GM12878 (cell line): Measurements from ENCODE around the gene PAX4. TPM values are rescaled to one million over a fixed set of nuclear protein-coding genes. Genes with fewer than 3 reads are reported as not detected.

Experiments used
- ATAC-seq: fragments of 200-7000 bp; cut with Tn5 transposase; 3 replicates; pipeline ENCODE4 v1.9.1; 2020; ENCODE audit warnings: mild to moderate bottlenecking, moderate library complexity
- BruUV-seq: library from RNA; stranded (reverse); fragments of 400-500 nt; replicated peaks from 2 replicates; lab custom pipeline; 2021; lab: Mats Ljungman, UMichigan
- CTCF ChIA-PET: fragments of 300-600 bp; sonication (Branson Sonifier 250); formaldehyde crosslinking; extraction: SDS; loops from one replicate; lab custom pipeline; 2021; ENCODE audit warnings: inconsistent platforms; lab: Yijun Ruan, JAX
- POLR2A ChIA-PET: fragments of 350-600 bp; formaldehyde crosslinking; extraction: SDS; loops from one replicate; lab custom pipeline; 2021; ENCODE audit warnings: inconsistent platforms; lab: Charles Lee
- RAD21 ChIA-PET: fragments of 300-600 bp; sonication (Branson Sonifier 250); formaldehyde crosslinking; loops from one replicate; lab custom pipeline; 2023; ENCODE audit warnings: antibody characterized with exemption; ENCODE audit not compliant: unreplicated experiment; lab: Charles Lee
- SMC1A ChIA-PET: fragments of 300-600 bp; sonication (Branson Sonifier 250); formaldehyde crosslinking; loops from one replicate; lab custom pipeline; 2023; ENCODE audit not compliant: unreplicated experiment, uncharacterized antibody; lab: Charles Lee
- DNase-seq: peaks from one replicate; pipeline ENCODE4 v3.0.0-alpha.2; 2011; ENCODE audit warnings: low read depth, low spot score
- FAIRE-seq: peaks from 3 replicates; lab custom pipeline; 2011; peaks lifted over from hg19 to GRCh38; lab: Jason Lieb, UNC
- H2AFZ ChIP-seq: 2 replicates; pipeline ENCODE4 v1.6.0; 2011; ENCODE audit warnings: low read depth, low read length, control low read depth; ENCODE audit not compliant: control insufficient read depth
- H3K27ac ChIP-seq: 2 replicates; pipeline ENCODE4 v1.5.1; 2011; ENCODE audit warnings: control low read depth; ENCODE audit not compliant: control insufficient read depth, insufficient read depth
- H3K27me3 ChIP-seq, 2 experiments: replicated peaks in 1 of 2; 2 replicates each; pipeline versions ENCODE4 v1.6.0 to v1.6.1; 2011; ENCODE audit warnings: low read length in 1 of 2; ENCODE audit not compliant: control insufficient read depth in 2 of 2, insufficient read depth in 2 of 2
- H3K36me3 ChIP-seq, 2 experiments: 2 replicates each; pipeline ENCODE4 v1.5.1; 2011; ENCODE audit warnings: low read length in 1 of 2; ENCODE audit not compliant: control insufficient read depth in 2 of 2, insufficient read depth in 2 of 2
- H3K4me1 ChIP-seq: 2 replicates; pipeline ENCODE4 v1.6.1; 2011; ENCODE audit warnings: mild to moderate bottlenecking, low read length, moderate library complexity, mixed read lengths; ENCODE audit not compliant: control insufficient read depth, insufficient read depth
- H3K4me2 ChIP-seq: 2 replicates; pipeline ENCODE4 v1.6.0; 2011; ENCODE audit warnings: control low read depth; ENCODE audit not compliant: control insufficient read depth, insufficient read depth
- H3K4me3 ChIP-seq: fragments of 200-600 bp; sonication (generic); 2 replicates; pipeline ENCODE4 v1.5.1; 2016
- H3K79me2 ChIP-seq: 2 replicates; pipeline ENCODE4 v1.6.0; 2011; ENCODE audit warnings: low read length; ENCODE audit not compliant: control insufficient read depth, insufficient read depth
- H3K9ac ChIP-seq: 2 replicates; pipeline ENCODE4 v1.8.0; 2011; ENCODE audit warnings: low read length, control low read depth, mixed read lengths; ENCODE audit not compliant: control insufficient read depth, insufficient read depth
- H3K9me3 ChIP-seq: replicated peaks from 3 replicates; pipeline ENCODE4 v1.5.1; 2011; ENCODE audit warnings: mild to moderate bottlenecking, low read length; ENCODE audit not compliant: control insufficient read depth, insufficient read depth
- H4K20me1 ChIP-seq: 2 replicates; pipeline ENCODE4 v1.6.0; 2011; ENCODE audit not compliant: control insufficient read depth, insufficient read depth
- ETV6 ChIP-seq, 2 experiments: fragments of 450-650 bp in 1 of 2; IDR thresholded peaks in 1 of 2; conservative IDR thresholded peaks in 1 of 2; 2 replicates each; pipeline ENCODE4 v1.6.1; 2014; ENCODE audit warnings: antibody characterized with exemption in 1 of 2, borderline replicate concordance in 1 of 2, low read depth in 1 of 2, mild to moderate bottlenecking in 1 of 2, moderate library complexity in 1 of 2
- NBN ChIP-seq: fragments of 450-650 bp; IDR thresholded peaks from 2 replicates; pipeline ENCODE4 v1.6.1; 2016
- RBBP5 ChIP-seq: fragments of 200-600 bp; sonication (generic); conservative IDR thresholded peaks from 2 replicates; pipeline ENCODE4 v1.6.1; 2016
- WGBS: methylation state at CpG from one replicate; pipeline ENCODE4 v1.1.6; 2016; ENCODE audit warnings: low lambda C conversion rate; ENCODE audit not compliant: insufficient replicate concordance, insufficient coverage; ENCODE audit errors: missing lambda C conversion rate; 5-methylcytosine and 5-hydroxymethylcytosine counted together
- in situ Hi-C: fragments of 300-500 bp; cut with MboI; formaldehyde crosslinking; loops from 9 replicates; pipeline ENCODE4 v1.14.3; 2018; ENCODE audit warnings: mixed read lengths
- intact Hi-C: fragments of 100-400 bp; cut with micrococcal nuclease; formaldehyde crosslinking; loops from one replicate; pipeline ENCODE4 v1.14.2; 2022; ENCODE audit not compliant: unreplicated experiment
- polyA plus RNA-seq, 11 experiments: library from polyadenylated mRNA; depleted of rRNA in 4 of 11; unstranded in 6 of 11; stranded (reverse) in 5 of 11; fragments of >200 nt; fragmentation: Nextera tagmentation in 4 of 11; fragmentation: Illumina TruSeq in 1 of 11; extraction: Ambion mirVana in 4 of 11; extraction: Trizol in 1 of 11; gene quantifications; 1 replicate in 1 of 11; 2 replicates in 10 of 11; pipeline versions ENCODE4 v1.2.1 to v1.2.3, GENCODE V29; 2011 to 2016; ENCODE audit warnings: inconsistent platforms in 2 of 11, missing spikeins in 2 of 11, low read depth in 1 of 11
- total RNA-seq, 4 experiments: library from RNA; depleted of rRNA in 3 of 4; stranded (reverse); fragments of >200 nt in 3 of 4; fragmentation: Illumina TruSeq in 1 of 4; extraction: Trizol in 1 of 4; gene quantifications; 2 replicates each; pipeline versions ENCODE4 v1.2.1 to v1.2.3, GENCODE V29; 2013 to 2021
- TF ChIP-seq, protein P1 (sequence below), 3 experiments: IDR thresholded peaks in 2 of 3; conservative IDR thresholded peaks in 1 of 3; 2 replicates each; pipeline ENCODE4 v1.5.1; 2011; ENCODE audit warnings: low read depth in 3 of 3, low read length in 3 of 3, mild to moderate bottlenecking in 3 of 3, control low read depth in 2 of 3, moderate library complexity in 2 of 3, inconsistent platforms in 1 of 3, mixed read lengths in 1 of 3; ENCODE audit not compliant: control insufficient read depth in 2 of 3, insufficient read depth in 1 of 3; ENCODE audit errors: extremely low read depth in 1 of 3
- TF ChIP-seq, protein P2 (sequence below): IDR thresholded peaks from 2 replicates; pipeline ENCODE4 v1.6.1; 2012; ENCODE audit warnings: low read length, inconsistent platforms
- TF ChIP-seq, protein P3 (sequence below): fragments of 150-350 bp; IDR thresholded peaks from 2 replicates; pipeline ENCODE4 v1.6.1; 2016; ENCODE audit warnings: low read depth, low read length
- TF ChIP-seq, protein P4 (sequence below): IDR thresholded peaks from 2 replicates; pipeline ENCODE4 v1.6.1; 2011; ENCODE audit warnings: low read depth, low read length, improper control_type of control experiment, borderline replicate concordance

The PAX4 gene
- total and polyA plus RNA-seq, 10 of the 15 experiments (the other 5 are each of a cell fraction or from before 2014, with no cell fraction given): 0.27 TPM; not detected in 9

DNA sequence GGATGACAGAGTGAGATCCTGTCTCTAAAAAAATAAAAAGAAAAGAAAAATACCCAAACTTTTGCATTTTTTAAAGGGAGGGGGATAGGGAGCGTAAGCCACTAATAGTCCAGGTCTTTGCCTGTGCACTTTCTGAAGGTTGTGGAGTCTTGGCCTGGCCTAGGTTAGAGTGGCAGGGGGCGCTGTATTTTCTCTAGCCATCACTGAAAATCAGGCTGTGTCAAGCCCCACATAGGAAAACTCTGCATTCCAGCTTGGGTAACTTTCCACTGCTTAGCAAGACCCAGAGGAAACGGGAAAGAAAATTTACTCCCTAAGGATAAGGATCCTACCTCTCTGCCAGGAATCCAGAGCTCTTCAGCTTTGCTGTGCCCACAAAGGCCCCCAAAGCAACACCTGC lies 10.5 kb upstream of the PAX4 start:
- in situ Hi-C loops: no loop called here
- H3K27ac ChIP-seq: no peak overlapping the region
- no peak overlapping the region for H3K4me2 ChIP-seq
- H3K79me2 ChIP-seq: no peaks in the 10 kb centered on the region
- ChIA-PET SMC1A (interaction anchor here (0.9 to 3.4 kb wide), 4 partner anchors 10 to 181 kb away, joined by 4 to 13 read pairs (median 6); partner anchors contain the start of genes ARF5 and PAX4), POLR2A (interaction anchor here (0.5 kb wide), 1 partner anchor 79 kb away, joined by 3 read pairs; no protein-coding TSS in a partner anchor), RAD21 (interaction anchor here (0.8 to 1.6 kb wide), 8 partner anchors 22 to 581 kb away, joined by 3 to 6 read pairs (median 3); no protein-coding TSS in a partner anchor), CTCF (interaction anchor here (0.6 to 2.4 kb wide), 18 partner anchors 8 to 581 kb away, joined by 3 to 17 read pairs (median 4); partner anchors contain the start of genes ARF5 and GCC1)
- no TSS peak for BruUV-seq
- H3K27me3 ChIP-seq: no peaks in the 10 kb centered on the region
- no peaks in the 10 kb centered on the region; the same call in 2 of the 3 replicates for H3K9me3 ChIP-seq
- no peak for FAIRE-seq
- ATAC-seq: peak; percentile 68
- H3K4me1 ChIP-seq: no peaks in the 10 kb centered on the region
- no peaks in the 10 kb centered on the region for H3K36me3 ChIP-seq
- H4K20me1 ChIP-seq: no peaks in the 10 kb centered on the region
- intact Hi-C loops: no loop called here
- TF ChIP-seq, protein P1, sequence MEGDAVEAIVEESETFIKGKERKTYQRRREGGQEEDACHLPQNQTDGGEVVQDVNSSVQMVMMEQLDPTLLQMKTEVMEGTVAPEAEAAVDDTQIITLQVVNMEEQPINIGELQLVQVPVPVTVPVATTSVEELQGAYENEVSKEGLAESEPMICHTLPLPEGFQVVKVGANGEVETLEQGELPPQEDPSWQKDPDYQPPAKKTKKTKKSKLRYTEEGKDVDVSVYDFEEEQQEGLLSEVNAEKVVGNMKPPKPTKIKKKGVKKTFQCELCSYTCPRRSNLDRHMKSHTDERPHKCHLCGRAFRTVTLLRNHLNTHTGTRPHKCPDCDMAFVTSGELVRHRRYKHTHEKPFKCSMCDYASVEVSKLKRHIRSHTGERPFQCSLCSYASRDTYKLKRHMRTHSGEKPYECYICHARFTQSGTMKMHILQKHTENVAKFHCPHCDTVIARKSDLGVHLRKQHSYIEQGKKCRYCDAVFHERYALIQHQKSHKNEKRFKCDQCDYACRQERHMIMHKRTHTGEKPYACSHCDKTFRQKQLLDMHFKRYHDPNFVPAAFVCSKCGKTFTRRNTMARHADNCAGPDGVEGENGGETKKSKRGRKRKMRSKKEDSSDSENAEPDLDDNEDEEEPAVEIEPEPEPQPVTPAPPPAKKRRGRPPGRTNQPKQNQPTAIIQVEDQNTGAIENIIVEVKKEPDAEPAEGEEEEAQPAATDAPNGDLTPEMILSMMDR (IDR thresholded peaks at IDR 0.05 in 2 of 3, conservative IDR thresholded peaks at IDR 0.05 in 1 of 3; ENCODE audit: control insufficient read depth in 2 of 3, extremely low read depth in 1 of 3, insufficient read depth in 1 of 3, low read depth in 3 of 3, low read length in 3 of 3): peak in 2 of 3 experiments; percentile 21 to 24; a peak in 2 of 6 replicates
- no peak for TF ChIP-seq ETV6 (conservative IDR thresholded peaks at IDR 0.05 in 1 of 2, IDR thresholded peaks at IDR 0.05 in 1 of 2; ENCODE audit: borderline replicate concordance in 1 of 2, low read depth in 1 of 2)
- WGBS: 33% methylated on average over 3 of the region's 3 CpGs
- no peak overlapping the region for H3K9ac ChIP-seq
- no peak overlapping the region for H3K4me3 ChIP-seq
- no peak overlapping the region for H2AFZ ChIP-seq
- DNase-seq: no peak

DNA sequence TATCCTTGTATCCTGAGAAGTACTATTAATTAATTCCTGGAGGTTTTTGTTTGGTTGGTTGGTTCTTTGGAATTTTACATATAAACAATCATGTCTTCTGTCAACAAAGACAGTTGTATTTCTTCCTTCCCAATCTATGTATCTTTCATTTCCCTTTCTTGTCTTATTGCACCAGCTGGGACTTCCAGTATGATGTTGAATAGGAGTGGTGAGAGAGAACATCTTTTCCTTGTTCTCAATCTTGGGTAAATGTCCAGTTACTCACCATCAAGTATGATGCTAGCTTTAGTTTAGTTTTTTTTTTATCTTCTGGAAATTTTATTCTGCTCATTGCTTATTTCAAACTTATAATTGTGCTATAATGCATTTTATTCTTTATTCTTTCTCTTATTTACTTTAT lies 7.4 kb upstream of the PAX4 start:
- CTCF ChIA-PET: interaction anchor here (1.2 to 1.3 kb wide), 2 partner anchors 90 to 121 kb away, joined by 5 read pairs; no protein-coding TSS in a partner anchor
- Histone ChIP-seq H3K9me3 (no peaks in the 10 kb centered on the region), H4K20me1 (no peaks in the 10 kb centered on the region), H3K4me1 (no peaks in the 10 kb centered on the region; the same call in 1 of the 2 replicates), H3K36me3 (no peaks in the 10 kb centered on the region), H3K27me3 (no peaks in the 10 kb centered on the region; a peak in 1 of 4 replicates), H3K4me2 (no peak overlapping the region), H3K27ac (no peak overlapping the region), H2AFZ (no peak overlapping the region), H3K9ac (no peak overlapping the region), H3K4me3 (no peak overlapping the region), H3K79me2 (no peaks in the 10 kb centered on the region)
- no peak for DNase-seq
- RAD21 ChIA-PET: no interaction called here
- BruUV-seq: no TSS peak
- no peak for FAIRE-seq
- no peak for ATAC-seq
- intact Hi-C loops (no loop called here), in situ Hi-C loops (no loop called here)
- POLR2A ChIA-PET: no interaction called here
- SMC1A ChIA-PET: interaction anchor here (0.7 kb wide), 1 partner anchor 181 kb away, joined by 3 read pairs; no protein-coding TSS in a partner anchor
- TF ChIP-seq RBBP5 (no peak), NBN (no peak)
- TF ChIP-seq, protein P2, sequence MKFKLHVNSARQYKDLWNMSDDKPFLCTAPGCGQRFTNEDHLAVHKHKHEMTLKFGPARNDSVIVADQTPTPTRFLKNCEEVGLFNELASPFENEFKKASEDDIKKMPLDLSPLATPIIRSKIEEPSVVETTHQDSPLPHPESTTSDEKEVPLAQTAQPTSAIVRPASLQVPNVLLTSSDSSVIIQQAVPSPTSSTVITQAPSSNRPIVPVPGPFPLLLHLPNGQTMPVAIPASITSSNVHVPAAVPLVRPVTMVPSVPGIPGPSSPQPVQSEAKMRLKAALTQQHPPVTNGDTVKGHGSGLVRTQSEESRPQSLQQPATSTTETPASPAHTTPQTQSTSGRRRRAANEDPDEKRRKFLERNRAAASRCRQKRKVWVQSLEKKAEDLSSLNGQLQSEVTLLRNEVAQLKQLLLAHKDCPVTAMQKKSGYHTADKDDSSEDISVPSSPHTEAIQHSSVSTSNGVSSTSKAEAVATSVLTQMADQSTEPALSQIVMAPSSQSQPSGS: no peak
- TF ChIP-seq, protein P3, sequence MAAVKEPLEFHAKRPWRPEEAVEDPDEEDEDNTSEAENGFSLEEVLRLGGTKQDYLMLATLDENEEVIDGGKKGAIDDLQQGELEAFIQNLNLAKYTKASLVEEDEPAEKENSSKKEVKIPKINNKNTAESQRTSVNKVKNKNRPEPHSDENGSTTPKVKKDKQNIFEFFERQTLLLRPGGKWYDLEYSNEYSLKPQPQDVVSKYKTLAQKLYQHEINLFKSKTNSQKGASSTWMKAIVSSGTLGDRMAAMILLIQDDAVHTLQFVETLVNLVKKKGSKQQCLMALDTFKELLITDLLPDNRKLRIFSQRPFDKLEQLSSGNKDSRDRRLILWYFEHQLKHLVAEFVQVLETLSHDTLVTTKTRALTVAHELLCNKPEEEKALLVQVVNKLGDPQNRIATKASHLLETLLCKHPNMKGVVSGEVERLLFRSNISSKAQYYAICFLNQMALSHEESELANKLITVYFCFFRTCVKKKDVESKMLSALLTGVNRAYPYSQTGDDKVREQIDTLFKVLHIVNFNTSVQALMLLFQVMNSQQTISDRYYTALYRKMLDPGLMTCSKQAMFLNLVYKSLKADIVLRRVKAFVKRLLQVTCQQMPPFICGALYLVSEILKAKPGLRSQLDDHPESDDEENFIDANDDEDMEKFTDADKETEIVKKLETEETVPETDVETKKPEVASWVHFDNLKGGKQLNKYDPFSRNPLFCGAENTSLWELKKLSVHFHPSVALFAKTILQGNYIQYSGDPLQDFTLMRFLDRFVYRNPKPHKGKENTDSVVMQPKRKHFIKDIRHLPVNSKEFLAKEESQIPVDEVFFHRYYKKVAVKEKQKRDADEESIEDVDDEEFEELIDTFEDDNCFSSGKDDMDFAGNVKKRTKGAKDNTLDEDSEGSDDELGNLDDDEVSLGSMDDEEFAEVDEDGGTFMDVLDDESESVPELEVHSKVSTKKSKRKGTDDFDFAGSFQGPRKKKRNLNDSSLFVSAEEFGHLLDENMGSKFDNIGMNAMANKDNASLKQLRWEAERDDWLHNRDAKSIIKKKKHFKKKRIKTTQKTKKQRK: no peak
- TF ChIP-seq, protein P4, sequence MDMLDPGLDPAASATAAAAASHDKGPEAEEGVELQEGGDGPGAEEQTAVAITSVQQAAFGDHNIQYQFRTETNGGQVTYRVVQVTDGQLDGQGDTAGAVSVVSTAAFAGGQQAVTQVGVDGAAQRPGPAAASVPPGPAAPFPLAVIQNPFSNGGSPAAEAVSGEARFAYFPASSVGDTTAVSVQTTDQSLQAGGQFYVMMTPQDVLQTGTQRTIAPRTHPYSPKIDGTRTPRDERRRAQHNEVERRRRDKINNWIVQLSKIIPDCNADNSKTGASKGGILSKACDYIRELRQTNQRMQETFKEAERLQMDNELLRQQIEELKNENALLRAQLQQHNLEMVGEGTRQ: no peak
